ENCODE measurements around the gene BTBD9.

BTBD9 gene

DNA sequence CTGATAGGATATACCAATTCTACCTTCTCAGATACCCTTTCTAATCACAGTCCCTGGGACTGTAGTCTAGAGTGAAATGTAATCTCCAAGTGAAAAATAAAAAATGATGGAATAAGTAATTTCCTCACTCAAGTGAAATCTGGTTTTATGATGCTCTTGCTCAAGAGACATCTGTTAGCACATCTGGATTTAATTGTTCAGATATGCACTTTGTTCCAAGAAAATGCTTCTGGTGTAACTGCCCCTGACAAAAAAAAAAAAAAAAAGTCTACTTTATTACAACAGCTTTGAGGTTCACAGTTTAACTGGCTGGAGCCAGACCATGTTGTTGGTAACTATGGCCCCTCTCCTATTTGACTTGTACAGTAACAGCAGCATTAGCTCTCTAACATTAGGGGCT is 251.8 kb downstream of the BTBD9 start:
- no peaks in the 10 kb centered on the region for H3K36me3 ChIP-seq (ENCODE audit: control insufficient read depth in 1 of 2, insufficient read depth in 2 of 2, low read depth in 1 of 2, low read length in 2 of 2)
- H2BK15ac ChIP-seq (ENCODE audit: low read depth, poor library complexity, severe bottlenecking): no peak overlapping the region
- H4K91ac ChIP-seq (ENCODE audit: low read length): no peak overlapping the region
- peaks cover 2% of the 10 kb centered on the region for H3K79me1 ChIP-seq (replicated peaks; ENCODE audit: low read length, poor library complexity, severe bottlenecking)
- no peak overlapping the region for H2BK12ac ChIP-seq (ENCODE audit: low read length in 2 of 2)
- no peaks in the 10 kb centered on the region for H3K27me3 ChIP-seq (ENCODE audit: control insufficient read depth in 1 of 2, insufficient read depth in 1 of 2, low read length in 2 of 2)
- H2BK120ac ChIP-seq (ENCODE audit: low read depth, low read length): no peak overlapping the region
- no peak overlapping the region for H3K4ac ChIP-seq (ENCODE audit: low read depth in 1 of 2, low read length in 2 of 2)
- H3K23ac ChIP-seq (ENCODE audit: low read length in 2 of 2): no peak overlapping the region
- H3K4me1 ChIP-seq (ENCODE audit: control insufficient read depth, insufficient read depth, low read depth, low read length): peaks cover 3% of the 10 kb centered on the region
- no peak overlapping the region for H3K4me3 ChIP-seq (ENCODE audit: insufficient read depth in 1 of 2, low read depth in 1 of 2, low read length in 2 of 2)
- no peak overlapping the region for H2AFZ ChIP-seq (ENCODE audit: low read depth, low read length)
- H3K9ac ChIP-seq (ENCODE audit: low read length): peak overlapping the region; percentile 79
- no peak overlapping the region for H3K14ac ChIP-seq (ENCODE audit: low read length in 2 of 2)
- H3K9me3 ChIP-seq (ENCODE audit: control insufficient read depth, low read length): no peaks in the 10 kb centered on the region
- no peak overlapping the region for H2AK5ac ChIP-seq (ENCODE audit: low read length, severe bottlenecking)
- no peak overlapping the region for H2BK5ac ChIP-seq (ENCODE audit: low read depth, low read length, poor library complexity, severe bottlenecking)
- no peak overlapping the region for H4K8ac ChIP-seq (ENCODE audit: low read length)
- no peak overlapping the region for H3K18ac ChIP-seq (ENCODE audit: low read depth in 1 of 2, low read length in 2 of 2)
- no peak overlapping the region for H3K4me2 ChIP-seq (ENCODE audit: low read length, poor library complexity, severe bottlenecking)
- no peak for DNase-seq
- H3K27ac ChIP-seq (ENCODE audit: low read length, poor library complexity, severe bottlenecking): no peak overlapping the region

DNA sequence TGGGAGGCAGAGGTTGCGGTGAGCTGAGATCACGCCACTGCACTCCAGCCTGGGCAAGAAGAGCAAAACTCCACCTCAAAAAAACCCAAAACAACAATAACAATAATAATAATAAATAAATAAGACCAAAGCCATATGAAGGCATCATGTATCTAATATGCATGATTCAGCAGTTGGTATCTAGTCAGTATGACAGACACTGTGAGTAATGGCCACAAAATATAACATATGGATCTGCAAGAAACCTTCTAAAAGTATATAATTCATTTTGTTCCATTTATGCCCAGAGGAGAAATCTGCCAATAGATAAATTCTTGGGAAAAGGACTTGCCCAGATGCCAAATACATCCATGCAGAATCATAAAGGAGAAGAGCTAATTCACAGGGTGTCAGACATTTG is 252.3 kb downstream of the BTBD9 start:
- DNase-seq: no peak
- no peak overlapping the region for H2AFZ ChIP-seq (ENCODE audit: low read depth, low read length)
- no peaks in the 10 kb centered on the region for H3K9me3 ChIP-seq (ENCODE audit: control insufficient read depth, low read length)
- no peak overlapping the region for H3K14ac ChIP-seq (ENCODE audit: low read length in 2 of 2)
- H3K27ac ChIP-seq (ENCODE audit: low read length, poor library complexity, severe bottlenecking): no peak overlapping the region
- no peak overlapping the region for H2BK12ac ChIP-seq (ENCODE audit: low read length in 2 of 2)
- no peak overlapping the region for H2BK5ac ChIP-seq (ENCODE audit: low read depth, low read length, poor library complexity, severe bottlenecking)
- H3K9ac ChIP-seq (ENCODE audit: low read length): peak overlapping the region; percentile 59
- peaks cover 2% of the 10 kb centered on the region for H3K79me1 ChIP-seq (replicated peaks; ENCODE audit: low read length, poor library complexity, severe bottlenecking)
- H2AK5ac ChIP-seq (ENCODE audit: low read length, severe bottlenecking): no peak overlapping the region
- no peak overlapping the region for H4K91ac ChIP-seq (ENCODE audit: low read length)
- no peak overlapping the region for H2BK120ac ChIP-seq (ENCODE audit: low read depth, low read length)
- H2BK15ac ChIP-seq (ENCODE audit: low read depth, poor library complexity, severe bottlenecking): no peak overlapping the region
- H3K4ac ChIP-seq (ENCODE audit: low read depth in 1 of 2, low read length in 2 of 2): no peak overlapping the region
- no peak overlapping the region for H4K8ac ChIP-seq (ENCODE audit: low read length)
- no peak overlapping the region for H3K4me3 ChIP-seq (ENCODE audit: insufficient read depth in 1 of 2, low read depth in 1 of 2, low read length in 2 of 2)
- no CpG with 5 or more reads among the region's 2 CpGs for WGBS
- no peaks in the 10 kb centered on the region for H3K27me3 ChIP-seq (ENCODE audit: control insufficient read depth in 1 of 2, insufficient read depth in 1 of 2, low read length in 2 of 2)
- H3K18ac ChIP-seq (ENCODE audit: low read depth in 1 of 2, low read length in 2 of 2): no peak overlapping the region
- no peaks in the 10 kb centered on the region for H3K36me3 ChIP-seq (ENCODE audit: control insufficient read depth in 1 of 2, insufficient read depth in 2 of 2, low read depth in 1 of 2, low read length in 2 of 2)
- peaks cover 3% of the 10 kb centered on the region for H3K4me1 ChIP-seq (ENCODE audit: control insufficient read depth, insufficient read depth, low read depth, low read length)
- H3K4me2 ChIP-seq (ENCODE audit: low read length, poor library complexity, severe bottlenecking): no peak overlapping the region
- no peak overlapping the region for H3K23ac ChIP-seq (ENCODE audit: low read length in 2 of 2)

- Histone ChIP-seq H3K36me3 (ENCODE audit: control insufficient read depth in 1 of 2, insufficient read depth in 2 of 2, low read depth in 1 of 2, low read length in 2 of 2) (no peaks in the 10 kb centered on the region), H3K4ac (ENCODE audit: low read depth in 1 of 2, low read length in 2 of 2) (no peak overlapping the region), H3K4me1 (ENCODE audit: control insufficient read depth, insufficient read depth, low read depth, low read length) (peaks cover 2% of the 10 kb centered on the region), H4K8ac (ENCODE audit: low read length) (no peak overlapping the region), H3K18ac (ENCODE audit: low read depth in 1 of 2, low read length in 2 of 2) (no peak overlapping the region), H3K9ac (ENCODE audit: low read length) (no peak overlapping the region), H3K27ac (ENCODE audit: low read length, poor library complexity, severe bottlenecking) (peak overlapping the region; percentile 92), H3K4me2 (ENCODE audit: low read length, poor library complexity, severe bottlenecking) (no peak overlapping the region), H3K27me3 (ENCODE audit: control insufficient read depth in 1 of 2, insufficient read depth in 1 of 2, low read length in 2 of 2) (no peaks in the 10 kb centered on the region), H3K79me1 (replicated peaks; ENCODE audit: low read length, poor library complexity, severe bottlenecking) (no peaks in the 10 kb centered on the region), H4K91ac (ENCODE audit: low read length) (no peak overlapping the region), H2AK5ac (ENCODE audit: low read length, severe bottlenecking) (no peak overlapping the region), H3K4me3 (ENCODE audit: insufficient read depth in 1 of 2, low read depth in 1 of 2, low read length in 2 of 2) (no peak overlapping the region), H2BK5ac (ENCODE audit: low read depth, low read length, poor library complexity, severe bottlenecking) (no peak overlapping the region), H3K23ac (ENCODE audit: low read length in 2 of 2) (no peak overlapping the region), H3K14ac (ENCODE audit: low read length in 2 of 2) (no peak overlapping the region), H2BK120ac (ENCODE audit: low read depth, low read length) (no peak overlapping the region), H3K9me3 (ENCODE audit: control insufficient read depth, low read length) (no peaks in the 10 kb centered on the region), H2BK15ac (ENCODE audit: low read depth, poor library complexity, severe bottlenecking) (no peak overlapping the region), H2AFZ (ENCODE audit: low read depth, low read length) (no peak overlapping the region), H2BK12ac (ENCODE audit: low read length in 2 of 2) (no peak overlapping the region)
- 96% methylated on average over 6 of the region's 7 CpGs for WGBS
- no peak for DNase-seq
Measured at GRCh38 chr6:38378801-38379200, 260.9 kb downstream of the BTBD9 start.

DNA sequence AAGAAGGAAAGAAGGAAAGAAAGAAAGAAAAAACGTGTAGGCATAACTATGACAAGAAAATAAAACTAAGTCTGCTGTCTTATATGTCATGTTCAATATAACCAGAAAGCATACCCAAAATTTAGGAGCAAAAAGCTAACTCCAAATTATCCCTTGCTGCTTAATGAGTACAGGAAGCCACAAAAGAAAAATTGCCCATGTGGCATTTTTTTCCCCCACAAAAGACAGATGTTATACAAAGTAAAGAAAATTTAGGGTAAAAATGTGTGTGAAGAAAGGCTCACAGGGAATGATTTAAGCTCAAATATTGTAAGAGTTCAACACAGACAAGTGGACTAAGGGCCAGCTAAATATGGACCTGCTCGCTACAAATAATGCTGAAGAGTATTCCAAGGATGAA is 263.8 kb downstream of the BTBD9 start:
- H3K18ac ChIP-seq (ENCODE audit: low read depth in 1 of 2, low read length in 2 of 2): no peak overlapping the region
- no peak overlapping the region for H3K23ac ChIP-seq (ENCODE audit: low read length in 2 of 2)
- no peak overlapping the region for H2BK12ac ChIP-seq (ENCODE audit: low read length in 2 of 2)
- H4K91ac ChIP-seq (ENCODE audit: low read length): no peak overlapping the region
- H2BK120ac ChIP-seq (ENCODE audit: low read depth, low read length): no peak overlapping the region
- H3K79me1 ChIP-seq (replicated peaks; ENCODE audit: low read length, poor library complexity, severe bottlenecking): no peaks in the 10 kb centered on the region
- H3K4ac ChIP-seq (ENCODE audit: low read depth in 1 of 2, low read length in 2 of 2): no peak overlapping the region
- H3K27ac ChIP-seq (ENCODE audit: low read length, poor library complexity, severe bottlenecking): no peak overlapping the region
- H4K8ac ChIP-seq (ENCODE audit: low read length): no peak overlapping the region
- H3K14ac ChIP-seq (ENCODE audit: low read length in 2 of 2): no peak overlapping the region
- H2BK5ac ChIP-seq (ENCODE audit: low read depth, low read length, poor library complexity, severe bottlenecking): no peak overlapping the region
- no peaks in the 10 kb centered on the region for H3K27me3 ChIP-seq (ENCODE audit: control insufficient read depth in 1 of 2, insufficient read depth in 1 of 2, low read length in 2 of 2)
- H2BK15ac ChIP-seq (ENCODE audit: low read depth, poor library complexity, severe bottlenecking): no peak overlapping the region
- H3K9ac ChIP-seq (ENCODE audit: low read length): no peak overlapping the region
- no peak overlapping the region for H2AFZ ChIP-seq (ENCODE audit: low read depth, low read length)
- WGBS: 100% methylated on average over 1 of the region's 2 CpGs
- H3K4me2 ChIP-seq (ENCODE audit: low read length, poor library complexity, severe bottlenecking): no peak overlapping the region
- no peaks in the 10 kb centered on the region for H3K36me3 ChIP-seq (ENCODE audit: control insufficient read depth in 1 of 2, insufficient read depth in 2 of 2, low read depth in 1 of 2, low read length in 2 of 2)
- no peak for DNase-seq
- no peaks in the 10 kb centered on the region for H3K9me3 ChIP-seq (ENCODE audit: control insufficient read depth, low read length)
- H2AK5ac ChIP-seq (ENCODE audit: low read length, severe bottlenecking): no peak overlapping the region
- peaks cover 6% of the 10 kb centered on the region for H3K4me1 ChIP-seq (ENCODE audit: control insufficient read depth, insufficient read depth, low read depth, low read length)
- H3K4me3 ChIP-seq (ENCODE audit: insufficient read depth in 1 of 2, low read depth in 1 of 2, low read length in 2 of 2): no peak overlapping the region

All from mesenchymal stem cell (in vitro differentiated cells and primary cell).